ENCODE measurements around the gene TTC28.
"Not testable (repeated sequence)": the region's sequence is repeated elsewhere in the genome, so short reads cannot be mapped to it uniquely, and the experiment has no call there.

The TTC28 gene

DNA sequence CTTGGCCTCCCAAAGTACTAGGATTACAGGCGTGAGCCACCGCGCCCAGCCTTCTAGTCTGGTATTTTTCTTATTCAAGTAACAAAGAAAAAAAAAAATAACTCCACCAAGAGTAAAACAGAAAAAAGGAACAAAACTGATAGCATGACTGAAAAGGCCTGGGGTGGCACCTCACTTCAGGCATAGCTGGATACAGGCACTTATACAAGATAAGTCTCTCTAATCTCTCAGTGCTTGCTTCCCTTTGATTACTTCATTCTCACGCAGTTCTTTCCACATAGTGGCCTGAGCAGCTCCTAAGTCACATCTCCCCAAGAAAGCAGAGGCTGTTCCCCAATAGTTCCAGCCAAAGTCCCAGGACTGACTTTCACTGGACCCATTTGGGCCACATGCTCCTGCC, 3.3 kb upstream of the TTC28 start:
- DNase-seq; H4K91ac ChIP-seq (ENCODE audit: low read length); H3K27me3 ChIP-seq (ENCODE audit: control insufficient read depth in 1 of 2, insufficient read depth in 1 of 2, low read length in 2 of 2); H3K4ac ChIP-seq (ENCODE audit: low read depth in 1 of 2, low read length in 2 of 2); H2AK5ac ChIP-seq (ENCODE audit: low read length, severe bottlenecking); H3K9ac ChIP-seq (ENCODE audit: low read length); H3K23ac ChIP-seq (ENCODE audit: low read length in 2 of 2); H2AFZ ChIP-seq (ENCODE audit: low read depth, low read length); H3K27ac ChIP-seq (ENCODE audit: low read length, poor library complexity, severe bottlenecking); H2BK15ac ChIP-seq (ENCODE audit: low read depth, poor library complexity, severe bottlenecking); H3K9me3 ChIP-seq (ENCODE audit: control insufficient read depth, low read length); H2BK120ac ChIP-seq (ENCODE audit: low read depth, low read length); H2BK12ac ChIP-seq (ENCODE audit: low read length in 2 of 2); H3K79me1 ChIP-seq (replicated peaks; ENCODE audit: low read length, poor library complexity, severe bottlenecking); H2BK5ac ChIP-seq (ENCODE audit: low read depth, low read length, poor library complexity, severe bottlenecking); H3K4me1 ChIP-seq (ENCODE audit: control insufficient read depth, insufficient read depth, low read depth, low read length); H3K4me3 ChIP-seq (ENCODE audit: insufficient read depth in 1 of 2, low read depth in 1 of 2, low read length in 2 of 2); H3K14ac ChIP-seq (ENCODE audit: low read length in 2 of 2); H4K8ac ChIP-seq (ENCODE audit: low read length); H3K4me2 ChIP-seq (ENCODE audit: low read length, poor library complexity, severe bottlenecking); H3K18ac ChIP-seq (ENCODE audit: low read depth in 1 of 2, low read length in 2 of 2): not testable (repeated sequence)
- H3K36me3 ChIP-seq (ENCODE audit: control insufficient read depth in 1 of 2, insufficient read depth in 2 of 2, low read depth in 1 of 2, low read length in 2 of 2) = peaks cover 0 to 12% of the 10 kb centered on the region in 2 experiments
- 84% methylated on average over 2 of the region's 4 CpGs for WGBS

DNA sequence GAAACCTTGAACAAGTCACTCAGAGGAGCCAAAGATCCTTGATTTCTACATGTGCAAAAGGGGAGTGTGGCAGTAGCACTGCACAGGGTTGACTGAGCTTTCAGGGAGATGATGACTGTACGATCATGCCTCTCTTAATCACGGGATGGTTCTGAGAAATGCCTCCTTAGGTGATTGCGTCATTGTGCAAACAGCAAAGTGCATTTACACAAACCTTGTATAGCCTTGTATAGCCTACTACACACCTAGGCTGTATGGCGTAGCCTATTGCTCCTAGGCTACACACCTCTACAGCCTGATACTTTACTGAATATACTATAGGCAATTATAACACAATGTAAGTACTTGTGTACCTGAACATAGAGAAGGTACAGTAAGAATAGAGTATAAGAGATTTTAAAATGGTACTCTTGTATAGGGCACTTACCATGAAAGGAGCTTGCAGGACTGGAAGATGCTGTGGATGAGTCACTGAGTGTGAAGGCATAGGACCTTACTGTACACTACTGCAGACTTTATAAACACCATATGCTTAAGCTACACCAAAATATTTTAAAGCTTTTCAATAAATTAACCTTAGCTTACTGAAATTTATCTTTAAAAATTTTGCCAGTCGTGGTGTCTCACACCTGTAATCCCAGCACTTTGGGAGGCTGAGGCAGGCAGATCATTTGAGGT, 1.3 kb upstream of the TTC28 start:
- not testable (repeated sequence) for H3K79me1 ChIP-seq (replicated peaks; ENCODE audit: low read length, poor library complexity, severe bottlenecking); H4K8ac ChIP-seq (ENCODE audit: low read length); H3K27me3 ChIP-seq (ENCODE audit: control insufficient read depth in 1 of 2, insufficient read depth in 1 of 2, low read length in 2 of 2); H3K14ac ChIP-seq (ENCODE audit: low read length in 2 of 2); H3K4me2 ChIP-seq (ENCODE audit: low read length, poor library complexity, severe bottlenecking); H3K4ac ChIP-seq (ENCODE audit: low read depth in 1 of 2, low read length in 2 of 2); H2AK5ac ChIP-seq (ENCODE audit: low read length, severe bottlenecking); H2BK120ac ChIP-seq (ENCODE audit: low read depth, low read length); H2BK5ac ChIP-seq (ENCODE audit: low read depth, low read length, poor library complexity, severe bottlenecking); H3K4me1 ChIP-seq (ENCODE audit: control insufficient read depth, insufficient read depth, low read depth, low read length); H3K27ac ChIP-seq (ENCODE audit: low read length, poor library complexity, severe bottlenecking); H3K23ac ChIP-seq (ENCODE audit: low read length in 2 of 2); H2AFZ ChIP-seq (ENCODE audit: low read depth, low read length); H3K9me3 ChIP-seq (ENCODE audit: control insufficient read depth, low read length); H3K18ac ChIP-seq (ENCODE audit: low read depth in 1 of 2, low read length in 2 of 2); H2BK15ac ChIP-seq (ENCODE audit: low read depth, poor library complexity, severe bottlenecking); H3K36me3 ChIP-seq (ENCODE audit: control insufficient read depth in 1 of 2, insufficient read depth in 2 of 2, low read depth in 1 of 2, low read length in 2 of 2); H2BK12ac ChIP-seq (ENCODE audit: low read length in 2 of 2); H4K91ac ChIP-seq (ENCODE audit: low read length); H3K4me3 ChIP-seq (ENCODE audit: insufficient read depth in 1 of 2, low read depth in 1 of 2, low read length in 2 of 2)
- peak; percentile 42 for DNase-seq
- H3K9ac ChIP-seq (ENCODE audit: low read length) = peak overlapping the region; percentile 87
- 86% methylated on average over 1 of the region's 5 CpGs for WGBS

DNA sequence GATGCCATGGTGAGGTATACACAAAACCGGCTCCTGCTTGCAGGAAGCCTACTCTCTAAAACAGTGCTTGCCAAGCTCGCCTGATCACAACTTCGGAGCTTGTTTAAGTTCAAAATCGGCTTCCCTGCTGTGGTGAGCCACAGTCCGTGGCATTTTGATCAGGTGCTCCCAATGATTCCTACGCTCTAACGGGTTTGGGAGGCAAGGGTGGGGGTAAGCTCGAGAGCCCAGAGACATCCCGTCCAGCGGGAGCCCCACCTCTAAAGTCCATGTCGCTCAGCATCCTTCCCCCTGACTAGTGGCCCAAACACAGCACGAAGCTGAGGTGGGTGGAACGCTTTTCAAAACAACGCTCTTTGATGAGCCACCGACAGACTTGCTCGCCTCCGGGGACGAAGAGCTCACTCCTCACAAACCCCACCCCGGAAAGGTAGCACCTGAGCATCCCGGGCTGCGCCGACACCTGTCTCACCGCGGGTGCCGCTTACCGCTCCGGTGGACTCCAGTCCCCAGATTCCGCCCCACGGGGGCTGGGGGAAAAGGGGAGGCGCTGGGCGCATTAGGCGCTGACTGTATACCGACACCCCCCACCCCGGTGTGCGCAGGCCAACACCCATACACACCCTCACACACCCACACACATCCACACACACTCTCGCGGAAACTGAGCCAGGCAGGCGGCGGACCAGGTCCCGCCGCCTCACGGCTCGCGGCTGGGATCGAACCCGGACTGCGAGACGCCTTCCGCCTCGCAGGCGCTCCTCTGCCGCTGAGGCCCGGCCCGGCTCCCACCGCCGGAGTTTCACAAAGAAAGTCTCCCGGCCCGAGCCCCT, 646 bp downstream of the TTC28 start:
- Histone ChIP-seq H2BK15ac (ENCODE audit: low read depth, poor library complexity, severe bottlenecking) (peak overlapping the region; percentile 57), H2BK12ac (ENCODE audit: low read length in 2 of 2) (peak overlapping the region in 1 of 2 experiments; percentile 63), H3K4ac (ENCODE audit: low read depth in 1 of 2, low read length in 2 of 2) (peak overlapping the region; percentile 84 to 87), H4K8ac (ENCODE audit: low read length) (peak overlapping the region; percentile 91), H3K4me3 (ENCODE audit: insufficient read depth in 1 of 2, low read depth in 1 of 2, low read length in 2 of 2) (peak overlapping the region; percentile 84 to 92), H3K18ac (ENCODE audit: low read depth in 1 of 2, low read length in 2 of 2) (peak overlapping the region; percentile 59 to 96), H3K4me2 (ENCODE audit: low read length, poor library complexity, severe bottlenecking) (peak overlapping the region; percentile 78), H2AFZ (ENCODE audit: low read depth, low read length) (peak overlapping the region; percentile 71), H3K9ac (ENCODE audit: low read length) (peak overlapping the region; percentile 91)
- not testable (repeated sequence) for H3K14ac ChIP-seq (ENCODE audit: low read length in 2 of 2); H3K4me1 ChIP-seq (ENCODE audit: control insufficient read depth, insufficient read depth, low read depth, low read length); H3K9me3 ChIP-seq (ENCODE audit: control insufficient read depth, low read length); H3K27ac ChIP-seq (ENCODE audit: low read length, poor library complexity, severe bottlenecking); H2BK120ac ChIP-seq (ENCODE audit: low read depth, low read length); H3K79me1 ChIP-seq (replicated peaks; ENCODE audit: low read length, poor library complexity, severe bottlenecking); H2AK5ac ChIP-seq (ENCODE audit: low read length, severe bottlenecking); DNase-seq; H3K23ac ChIP-seq (ENCODE audit: low read length in 2 of 2); H4K91ac ChIP-seq (ENCODE audit: low read length); H3K27me3 ChIP-seq (ENCODE audit: control insufficient read depth in 1 of 2, insufficient read depth in 1 of 2, low read length in 2 of 2); H2BK5ac ChIP-seq (ENCODE audit: low read depth, low read length, poor library complexity, severe bottlenecking); H3K36me3 ChIP-seq (ENCODE audit: control insufficient read depth in 1 of 2, insufficient read depth in 2 of 2, low read depth in 1 of 2, low read length in 2 of 2)
- 25% methylated on average over 49 of the region's 58 CpGs for WGBS

DNA sequence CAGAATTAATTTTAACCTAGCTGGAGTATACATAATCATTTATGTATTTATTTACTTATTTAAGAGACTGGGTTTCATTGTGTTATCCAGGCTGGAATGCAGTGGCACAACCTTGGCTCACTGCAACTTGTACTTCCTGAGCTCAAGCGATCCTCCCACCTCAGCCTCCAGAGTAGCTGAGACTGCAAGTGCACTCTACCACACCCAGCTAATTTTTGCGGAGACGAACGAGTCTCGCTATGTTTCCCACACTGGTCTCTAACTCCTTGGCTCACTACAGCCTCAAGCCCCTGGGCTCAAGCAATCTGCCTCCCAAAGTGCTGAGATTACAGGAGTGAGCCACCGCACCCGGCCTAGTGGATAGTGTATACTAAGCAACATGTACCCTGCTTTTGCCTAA, 1.5 kb downstream of the TTC28 start:
- not testable (repeated sequence) for H3K4me1 ChIP-seq (ENCODE audit: control insufficient read depth, insufficient read depth, low read depth, low read length); H3K4ac ChIP-seq (ENCODE audit: low read depth in 1 of 2, low read length in 2 of 2); H2BK120ac ChIP-seq (ENCODE audit: low read depth, low read length); H3K23ac ChIP-seq (ENCODE audit: low read length in 2 of 2); H3K4me2 ChIP-seq (ENCODE audit: low read length, poor library complexity, severe bottlenecking); H3K9me3 ChIP-seq (ENCODE audit: control insufficient read depth, low read length); H2BK15ac ChIP-seq (ENCODE audit: low read depth, poor library complexity, severe bottlenecking); H4K8ac ChIP-seq (ENCODE audit: low read length); H3K18ac ChIP-seq (ENCODE audit: low read depth in 1 of 2, low read length in 2 of 2); H2BK12ac ChIP-seq (ENCODE audit: low read length in 2 of 2); H3K14ac ChIP-seq (ENCODE audit: low read length in 2 of 2); H3K27me3 ChIP-seq (ENCODE audit: control insufficient read depth in 1 of 2, insufficient read depth in 1 of 2, low read length in 2 of 2); H3K27ac ChIP-seq (ENCODE audit: low read length, poor library complexity, severe bottlenecking); H2AFZ ChIP-seq (ENCODE audit: low read depth, low read length); H3K36me3 ChIP-seq (ENCODE audit: control insufficient read depth in 1 of 2, insufficient read depth in 2 of 2, low read depth in 1 of 2, low read length in 2 of 2); DNase-seq; H2BK5ac ChIP-seq (ENCODE audit: low read depth, low read length, poor library complexity, severe bottlenecking); H2AK5ac ChIP-seq (ENCODE audit: low read length, severe bottlenecking); H4K91ac ChIP-seq (ENCODE audit: low read length); H3K79me1 ChIP-seq (replicated peaks; ENCODE audit: low read length, poor library complexity, severe bottlenecking)
- H3K9ac ChIP-seq (ENCODE audit: low read length) = peak overlapping the region; percentile 91
- WGBS = 85% methylated on average over 5 of the region's 7 CpGs
- H3K4me3 ChIP-seq (ENCODE audit: insufficient read depth in 1 of 2, low read depth in 1 of 2, low read length in 2 of 2) = peak overlapping the region in 1 of 2 experiments; percentile 92
